HFFc6 (cell line): ENCODE measurements around the gene UBASH3B. TPM values are rescaled to one million over a fixed set of nuclear protein-coding genes. Genes with fewer than 3 reads are reported as not detected.

ENCODE experiments used
- DNase-seq: peaks from one replicate; pipeline ENCODE4 v3.0.0-alpha.2; 2018
- H3K27ac Mint-ChIP-seq: 2 replicates; pipeline ENCODE4 v1.8.0; 2020; ENCODE audit warnings: mild to moderate bottlenecking, mixed read lengths
- H3K27me3 Mint-ChIP-seq: 2 replicates; pipeline ENCODE4 v1.8.0; 2021; ENCODE audit warnings: mild to moderate bottlenecking, moderate library complexity, mixed read lengths; ENCODE audit not compliant: insufficient read depth
- H3K36me3 Mint-ChIP-seq: 2 replicates; pipeline ENCODE4 v1.8.0; 2021; ENCODE audit warnings: low read depth, mixed read lengths
- H3K4me1 Mint-ChIP-seq: 2 replicates; pipeline ENCODE4 v1.8.0; 2020; ENCODE audit warnings: low read depth, mixed read lengths
- H3K4me3 Mint-ChIP-seq: 2 replicates; pipeline ENCODE4 v1.8.0; 2020; ENCODE audit warnings: mild to moderate bottlenecking, moderate library complexity, mixed read lengths
- H3K9me3 Mint-ChIP-seq: 2 replicates; pipeline ENCODE4 v1.8.0; 2020; ENCODE audit warnings: mild to moderate bottlenecking, mixed read lengths
- CTCF ChIP-seq: fragments of 200-600 bp; sonication (generic); IDR thresholded peaks from 2 replicates; pipeline ENCODE4 v1.5.0; 2021; ENCODE audit warnings: antibody characterized with exemption, mild to moderate bottlenecking
- total RNA-seq, 6 experiments: library from RNA; stranded (reverse); fragmentation: NEBNext Ultra II Directional; extraction: Animal tissue kit (Norgen Biotek cat#: 25700); gene quantifications; 2 replicates in 1 of 6; 3 replicates in 5 of 6; pipeline ENCODE4 v1.2.3, GENCODE V29; 2021

UBASH3B gene
- total RNA-seq, 6 experiments from 2014 or later = 44.6 to 60.4 (median 52.9) TPM

DNA sequence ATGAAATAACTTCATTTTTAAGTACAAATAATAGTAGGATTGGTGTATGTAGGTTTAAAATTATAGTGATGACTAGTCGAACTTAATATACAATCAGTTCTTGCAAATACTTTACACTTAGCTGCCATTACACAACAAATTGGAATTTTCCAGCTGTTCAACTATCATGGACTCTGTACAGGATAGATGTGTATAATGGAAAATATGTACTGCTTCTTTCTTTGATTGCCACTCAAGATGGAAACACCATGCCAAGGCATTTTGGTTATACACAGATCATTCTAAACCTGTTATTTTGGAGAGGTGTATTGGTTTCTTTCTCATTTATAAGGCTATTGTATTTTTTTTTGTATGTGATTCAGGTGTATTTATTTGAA, 158.4 kb downstream of the UBASH3B start:
- Mint-ChIP-seq H3K9me3 (no peaks in the 10 kb centered on the region), H3K4me1 (peaks cover 26% of the 10 kb centered on the region), H3K4me3 (no peak overlapping the region), H3K36me3 (peaks cover 16% of the 10 kb centered on the region), H3K27ac (no peak overlapping the region), H3K27me3 (no peaks in the 10 kb centered on the region)
- no peak for DNase-seq
- no peak for TF ChIP-seq CTCF

- H3K27me3 Mint-ChIP-seq = no peaks in the 10 kb centered on the region
Observed at GRCh38 chr11:122814401-122814800, 158.9 kb downstream of the UBASH3B start.

GRCh38 chr11:122815900-122816299, 160.4 kb downstream of the UBASH3B start:
- no peak for TF ChIP-seq CTCF
- no peak for DNase-seq
- no peak overlapping the region for H3K27ac Mint-ChIP-seq
- peaks cover 13% of the 10 kb centered on the region for H3K4me1 Mint-ChIP-seq
- no peaks in the 10 kb centered on the region for H3K36me3 Mint-ChIP-seq
- H3K27me3 Mint-ChIP-seq = no peaks in the 10 kb centered on the region
- no peaks in the 10 kb centered on the region for H3K9me3 Mint-ChIP-seq
- no peak overlapping the region for H3K4me3 Mint-ChIP-seq

More at GRCh38 chr11:122814401-122814800, 158.9 kb downstream of the UBASH3B start:
- no peak overlapping the region for H3K4me3 Mint-ChIP-seq
- H3K36me3 Mint-ChIP-seq = peaks cover 14% of the 10 kb centered on the region
- TF ChIP-seq CTCF = peak; percentile 35; the same call in 1 of the 2 replicates
- H3K9me3 Mint-ChIP-seq = no peaks in the 10 kb centered on the region
- no peak for DNase-seq
- peaks cover 21% of the 10 kb centered on the region for H3K4me1 Mint-ChIP-seq
- H3K27ac Mint-ChIP-seq = no peak overlapping the region

DNA sequence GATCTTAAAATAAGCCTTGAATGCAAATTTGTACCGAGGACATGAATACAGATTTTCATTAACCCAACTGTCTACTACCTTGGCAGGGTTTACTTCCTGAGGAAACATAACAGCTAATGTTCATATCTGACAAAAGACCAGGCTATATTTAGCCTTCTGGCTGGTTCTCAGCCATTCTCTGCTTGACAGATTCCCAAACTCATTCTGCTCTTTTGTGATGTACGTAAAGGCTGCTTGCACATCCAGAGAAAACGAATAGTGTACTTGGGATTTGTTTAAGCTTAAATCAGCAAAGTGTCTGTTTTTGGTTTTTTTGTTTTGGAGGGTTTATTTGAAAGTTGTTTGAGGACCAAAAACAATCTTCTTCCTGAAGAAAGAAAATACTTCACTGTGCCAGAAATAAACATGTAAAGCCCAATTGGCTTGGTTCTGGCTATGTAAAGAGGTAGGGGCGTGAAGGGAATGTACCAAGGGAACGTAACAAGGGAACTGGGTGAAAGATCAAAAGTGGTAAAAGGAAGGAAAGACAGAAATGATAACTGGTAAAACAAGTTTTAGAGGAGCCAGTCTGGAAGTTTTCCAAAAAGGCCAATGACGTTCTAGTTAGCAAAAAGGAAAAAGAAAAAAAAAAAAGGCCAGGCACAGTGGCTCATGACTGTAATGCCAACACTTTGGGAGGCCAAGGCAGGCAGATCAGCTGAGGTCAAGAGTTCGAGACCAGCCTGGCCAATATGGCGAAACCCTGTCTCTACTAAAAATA, 161.4 kb downstream of the UBASH3B start:
- H3K4me1 Mint-ChIP-seq = peaks cover 3% of the 10 kb centered on the region
- no peak for TF ChIP-seq CTCF
- no peaks in the 10 kb centered on the region for H3K36me3 Mint-ChIP-seq
- no peak overlapping the region for H3K27ac Mint-ChIP-seq
- no peak for DNase-seq
- H3K9me3 Mint-ChIP-seq = no peaks in the 10 kb centered on the region
- H3K27me3 Mint-ChIP-seq = no peaks in the 10 kb centered on the region
- no peak overlapping the region for H3K4me3 Mint-ChIP-seq

DNA sequence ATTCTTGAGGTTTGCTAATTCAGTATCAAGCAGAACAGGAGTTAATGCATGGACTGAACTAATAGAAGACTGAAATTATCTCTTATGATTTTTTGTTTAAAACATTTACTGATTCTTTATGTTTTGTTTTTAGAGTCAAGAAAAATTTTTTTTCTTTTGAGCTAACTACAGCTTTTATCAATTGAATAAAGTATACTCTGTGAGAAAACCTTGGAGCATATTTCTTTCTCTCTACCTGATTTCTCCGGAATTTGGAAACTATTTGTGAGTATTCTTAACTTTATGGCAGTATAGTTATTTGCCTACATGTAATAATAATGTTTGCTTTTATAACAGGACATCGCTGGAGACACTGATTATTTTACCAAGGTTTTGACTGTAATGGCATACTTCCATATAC, 164.6 kb downstream of the UBASH3B start:
- H3K4me1 Mint-ChIP-seq = peaks cover 16% of the 10 kb centered on the region
- no peak overlapping the region for H3K4me3 Mint-ChIP-seq
- H3K9me3 Mint-ChIP-seq = peaks cover 6% of the 10 kb centered on the region
- TF ChIP-seq CTCF = no peak
- no peak overlapping the region for H3K27ac Mint-ChIP-seq
- no peaks in the 10 kb centered on the region for H3K27me3 Mint-ChIP-seq
- peaks cover 29% of the 10 kb centered on the region for H3K36me3 Mint-ChIP-seq
- DNase-seq = no peak
